ENCODE results near the gene NDRG2. TPM values are rescaled to one million over a fixed set of nuclear protein-coding genes. Genes with fewer than 3 reads are reported as not detected.

Gene NDRG2
- total RNA-seq, 1 experiment from 2014 or later: 18.9 TPM

GRCh38 chr14:21069388-21070082 lies 44.7 kb upstream of the NDRG2 start:
- no peak for DNase-seq (ENCODE audit: low read depth, low spot score)
- BruUV-seq (replicated peaks): no TSS peak

More at GRCh38 chr14:21069388-21070082, 44.7 kb upstream of the NDRG2 start:
- ChIA-PET CTCF (interaction anchor here (1.1 to 3.2 kb wide), 9 partner anchors 14 to 55 kb away, joined by 3 to 59 read pairs (median 10); partner anchors contain the start of gene ZNF219), POLR2A (interaction anchor here (1.5 kb wide), 1 partner anchor 30 kb away, joined by 3 read pairs; no protein-coding TSS in a partner anchor), RAD21 (ENCODE audit: low non-redundant PET in 1 of 2, low total read pairs in 2 of 2, uncharacterized antibody in 2 of 2, unreplicated experiment in 2 of 2) (interaction anchor here (1.5 to 1.8 kb wide), 3 partner anchors 35 to 55 kb away, joined by 3 to 6 read pairs (median 5); no protein-coding TSS in a partner anchor)
- Histone ChIP-seq H3K9me3 (ENCODE audit: control insufficient read depth in 1 of 2, insufficient read depth in 1 of 2, low read depth in 1 of 2, low read length in 2 of 2) (no peaks in the 10 kb centered on the region), H3K27me3 (ENCODE audit: insufficient read depth, low read length) (0 out of 2 replicates have a peak, but pooled peaks cover 4% of the 10 kb centered on the region), H3K4me2 (ENCODE audit: low read length) (peak overlapping the region; percentile 97), H3K9ac (ENCODE audit: low read length) (peak overlapping the region; percentile 60), H3K9me2 (ENCODE audit: insufficient read depth) (no peaks in the 10 kb centered on the region), H3K79me2 (ENCODE audit: insufficient read depth, low read length) (no peaks in the 10 kb centered on the region), H2AFZ (ENCODE audit: low read depth, low read length, poor library complexity, severe bottlenecking) (peak overlapping the region; percentile 54), H3K36me3 (ENCODE audit: control insufficient read depth in 1 of 2, insufficient read depth in 2 of 2, low read length in 2 of 2) (no peaks in the 10 kb centered on the region), H3K27ac (ENCODE audit: low read depth, low read length) (peak overlapping the region; percentile 14; the same call in 1 of the 2 replicates), H4K20me1 (ENCODE audit: insufficient read depth) (no peaks in the 10 kb centered on the region), H3K4me1 (ENCODE audit: control insufficient read depth in 1 of 2, insufficient read depth in 2 of 2, low read length in 2 of 2) (peaks cover 7 to 28% of the 10 kb centered on the region in 2 experiments), H3K4me3 (replicated peaks in 1 of 2; ENCODE audit: low read depth in 1 of 2, low read length in 2 of 2) (peak overlapping the region; percentile 61 to 74)
- TF ChIP-seq ELF1 (IDR thresholded peaks at IDR 0.05; ENCODE audit: borderline replicate concordance, low read depth): no peak
- no peak for TF ChIP-seq SRF (IDR thresholded peaks at IDR 0.05; ENCODE audit: low read depth)
- no peak for TF ChIP-seq SP1 (IDR thresholded peaks at IDR 0.05; ENCODE audit: low read depth)
- no peak for TF ChIP-seq CEBPB (IDR thresholded peaks at IDR 0.05; ENCODE audit: low read depth)
- TF ChIP-seq, protein P1, sequence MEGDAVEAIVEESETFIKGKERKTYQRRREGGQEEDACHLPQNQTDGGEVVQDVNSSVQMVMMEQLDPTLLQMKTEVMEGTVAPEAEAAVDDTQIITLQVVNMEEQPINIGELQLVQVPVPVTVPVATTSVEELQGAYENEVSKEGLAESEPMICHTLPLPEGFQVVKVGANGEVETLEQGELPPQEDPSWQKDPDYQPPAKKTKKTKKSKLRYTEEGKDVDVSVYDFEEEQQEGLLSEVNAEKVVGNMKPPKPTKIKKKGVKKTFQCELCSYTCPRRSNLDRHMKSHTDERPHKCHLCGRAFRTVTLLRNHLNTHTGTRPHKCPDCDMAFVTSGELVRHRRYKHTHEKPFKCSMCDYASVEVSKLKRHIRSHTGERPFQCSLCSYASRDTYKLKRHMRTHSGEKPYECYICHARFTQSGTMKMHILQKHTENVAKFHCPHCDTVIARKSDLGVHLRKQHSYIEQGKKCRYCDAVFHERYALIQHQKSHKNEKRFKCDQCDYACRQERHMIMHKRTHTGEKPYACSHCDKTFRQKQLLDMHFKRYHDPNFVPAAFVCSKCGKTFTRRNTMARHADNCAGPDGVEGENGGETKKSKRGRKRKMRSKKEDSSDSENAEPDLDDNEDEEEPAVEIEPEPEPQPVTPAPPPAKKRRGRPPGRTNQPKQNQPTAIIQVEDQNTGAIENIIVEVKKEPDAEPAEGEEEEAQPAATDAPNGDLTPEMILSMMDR (IDR thresholded peaks at IDR 0.05 in 2 of 3, conservative IDR thresholded peaks at IDR 0.05 in 1 of 3; ENCODE audit: borderline replicate concordance in 1 of 3, insufficient read depth in 1 of 3, low read depth in 2 of 3, low read length in 2 of 3): no peak
- TF ChIP-seq YY1 (IDR thresholded peaks at IDR 0.05; ENCODE audit: extremely low read depth, insufficient replicate concordance, low read depth, low read length): no peak
- no peak for TF ChIP-seq POLR2AphosphoS5 (IDR thresholded peaks at IDR 0.05; ENCODE audit: low read depth, low read length)
- TF ChIP-seq ZFX (IDR thresholded peaks at IDR 0.05): no peak
- TF ChIP-seq ATF3 (IDR thresholded peaks at IDR 0.05): no peak
- TF ChIP-seq ZBTB33 (IDR thresholded peaks at IDR 0.05; ENCODE audit: extremely low read depth, insufficient replicate concordance, low read length): no peak
- TF ChIP-seq SIN3A (IDR thresholded peaks at IDR 0.05; ENCODE audit: low read depth): no peak
- TF ChIP-seq EGR1 (IDR thresholded peaks at IDR 0.05; ENCODE audit: low read depth): no peak
- no peak for TF ChIP-seq FOSL1 (IDR thresholded peaks at IDR 0.05; ENCODE audit: low read depth)
- TF ChIP-seq, protein P2, sequence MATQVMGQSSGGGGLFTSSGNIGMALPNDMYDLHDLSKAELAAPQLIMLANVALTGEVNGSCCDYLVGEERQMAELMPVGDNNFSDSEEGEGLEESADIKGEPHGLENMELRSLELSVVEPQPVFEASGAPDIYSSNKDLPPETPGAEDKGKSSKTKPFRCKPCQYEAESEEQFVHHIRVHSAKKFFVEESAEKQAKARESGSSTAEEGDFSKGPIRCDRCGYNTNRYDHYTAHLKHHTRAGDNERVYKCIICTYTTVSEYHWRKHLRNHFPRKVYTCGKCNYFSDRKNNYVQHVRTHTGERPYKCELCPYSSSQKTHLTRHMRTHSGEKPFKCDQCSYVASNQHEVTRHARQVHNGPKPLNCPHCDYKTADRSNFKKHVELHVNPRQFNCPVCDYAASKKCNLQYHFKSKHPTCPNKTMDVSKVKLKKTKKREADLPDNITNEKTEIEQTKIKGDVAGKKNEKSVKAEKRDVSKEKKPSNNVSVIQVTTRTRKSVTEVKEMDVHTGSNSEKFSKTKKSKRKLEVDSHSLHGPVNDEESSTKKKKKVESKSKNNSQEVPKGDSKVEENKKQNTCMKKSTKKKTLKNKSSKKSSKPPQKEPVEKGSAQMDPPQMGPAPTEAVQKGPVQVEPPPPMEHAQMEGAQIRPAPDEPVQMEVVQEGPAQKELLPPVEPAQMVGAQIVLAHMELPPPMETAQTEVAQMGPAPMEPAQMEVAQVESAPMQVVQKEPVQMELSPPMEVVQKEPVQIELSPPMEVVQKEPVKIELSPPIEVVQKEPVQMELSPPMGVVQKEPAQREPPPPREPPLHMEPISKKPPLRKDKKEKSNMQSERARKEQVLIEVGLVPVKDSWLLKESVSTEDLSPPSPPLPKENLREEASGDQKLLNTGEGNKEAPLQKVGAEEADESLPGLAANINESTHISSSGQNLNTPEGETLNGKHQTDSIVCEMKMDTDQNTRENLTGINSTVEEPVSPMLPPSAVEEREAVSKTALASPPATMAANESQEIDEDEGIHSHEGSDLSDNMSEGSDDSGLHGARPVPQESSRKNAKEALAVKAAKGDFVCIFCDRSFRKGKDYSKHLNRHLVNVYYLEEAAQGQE (IDR thresholded peaks at IDR 0.05; ENCODE audit: low read depth): no peak
- no peak for TF ChIP-seq CBX3 (IDR thresholded peaks at IDR 0.05; ENCODE audit: low read depth)
- TF ChIP-seq MAX (IDR thresholded peaks at IDR 0.05): no peak
- TF ChIP-seq EZH2phosphoT487 (IDR thresholded peaks at IDR 0.05; ENCODE audit: borderline replicate concordance): no peak
- TF ChIP-seq EZH2 (IDR thresholded peaks at IDR 0.05): no peak
- TF ChIP-seq JUND (IDR thresholded peaks at IDR 0.05): no peak
- peak; percentile 12 for ATAC-seq
- intact Hi-C loops (cut with micrococcal nuclease): loop anchor here (2.0 kb wide), 1 partner anchor 67 kb away; no protein-coding TSS in a partner anchor

Measured in HCT116 (cell line).